OCI-M2 (cell line): Measurements from ENCODE around the gene PTPRD.

ENCODE experiments used
- DNase-seq: peaks from one replicate; lab custom pipeline; 2025; ENCODE audit not compliant: unreplicated experiment; lab: John Stamatoyannopoulos, UW

PTPRD gene

GRCh38 chr9:8489835-8490234, 2123.0 kb downstream of the PTPRD start:
- DNase-seq: no peak

GRCh38 chr9:8486095-8486494, 2126.7 kb downstream of the PTPRD start:
- no peak for DNase-seq

GRCh38 chr9:8484597-8485191, 2128.1 kb downstream of the PTPRD start:
- no peak for DNase-seq

GRCh38 chr9:8477450-8477849, 2135.4 kb downstream of the PTPRD start:
- DNase-seq: no peak

GRCh38 chr9:8474937-8475336, 2137.9 kb downstream of the PTPRD start:
- no peak for DNase-seq

GRCh38 chr9:8473244-8474020, 2139.4 kb downstream of the PTPRD start:
- no peak for DNase-seq

- no peak for DNase-seq
Measured at GRCh38 chr9:8468045-8468637, 2144.7 kb downstream of the PTPRD start.

GRCh38 chr9:8457816-8458215, 2155.0 kb downstream of the PTPRD start:
- no peak for DNase-seq

- no peak for DNase-seq
Measured at GRCh38 chr9:8457055-8457454, 2155.7 kb downstream of the PTPRD start.

- DNase-seq: no peak
Measured at GRCh38 chr9:8456344-8456743, 2156.5 kb downstream of the PTPRD start.

GRCh38 chr9:8450810-8451545, 2161.8 kb downstream of the PTPRD start:
- DNase-seq: no peak

- no peak for DNase-seq
Measured at GRCh38 chr9:8448226-8448625, 2164.6 kb downstream of the PTPRD start.

GRCh38 chr9:8447601-8448000, 2165.2 kb downstream of the PTPRD start:
- no peak for DNase-seq

- DNase-seq: no peak
Measured at GRCh38 chr9:8437876-8438275, 2174.9 kb downstream of the PTPRD start.

GRCh38 chr9:8437259-8437658, 2175.5 kb downstream of the PTPRD start:
- DNase-seq: no peak

GRCh38 chr9:8436786-8437185, 2176.0 kb downstream of the PTPRD start:
- DNase-seq: no peak

- no peak for DNase-seq
Measured at GRCh38 chr9:8434621-8435020, 2178.2 kb downstream of the PTPRD start.

GRCh38 chr9:8432224-8432623, 2180.6 kb downstream of the PTPRD start:
- DNase-seq: no peak

GRCh38 chr9:8431505-8431904, 2181.3 kb downstream of the PTPRD start:
- no peak for DNase-seq

GRCh38 chr9:8430945-8431344, 2181.9 kb downstream of the PTPRD start:
- DNase-seq: no peak

GRCh38 chr9:8429768-8430167, 2183.0 kb downstream of the PTPRD start:
- DNase-seq: no peak

GRCh38 chr9:8429157-8429556, 2183.6 kb downstream of the PTPRD start:
- DNase-seq: no peak
